ENCODE data around the gene BCKDHB.
A peak's percentile ranks its signal among the peaks of the same experiment; 100 is the strongest.

DNA sequence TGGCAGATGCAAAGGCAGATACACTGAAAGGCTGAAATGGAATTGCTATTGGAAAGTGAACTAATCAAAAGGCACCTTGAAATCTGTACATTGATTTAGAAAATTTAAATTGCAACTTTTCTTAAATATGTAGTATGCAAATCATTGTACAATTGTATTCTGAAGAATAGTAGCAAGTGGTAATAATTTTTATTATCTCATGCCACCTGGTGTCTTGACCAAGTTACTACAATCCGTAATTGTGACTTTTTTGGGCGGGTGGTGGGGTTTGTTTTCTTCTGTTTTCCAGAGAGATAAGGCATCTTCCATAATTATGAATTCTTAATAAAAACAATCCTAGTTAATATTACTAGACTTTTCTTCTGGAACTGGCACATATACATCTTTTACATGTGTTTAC is 12.5 kb upstream of the BCKDHB start:
- TF ChIP-seq IRF2 (CRISPR knock-in tag; IDR thresholded peaks at IDR 0.05; ENCODE audit: borderline replicate concordance, low read depth) (no peak), NR1H2 (CRISPR knock-in tag; IDR thresholded peaks at IDR 0.05) (no peak), JUN (CRISPR knock-in tag; IDR thresholded peaks at IDR 0.05) (no peak), MXD4 (CRISPR knock-in tag; IDR thresholded peaks at IDR 0.05; ENCODE audit: borderline replicate concordance) (no peak), ESRRA (CRISPR knock-in tag; IDR thresholded peaks at IDR 0.05; ENCODE audit: borderline replicate concordance) (no peak), CREB1 (CRISPR knock-in tag; IDR thresholded peaks at IDR 0.05) (no peak), ATF3 (CRISPR knock-in tag; conservative IDR thresholded peaks at IDR 0.05) (no peak), SP1 (CRISPR knock-in tag; conservative IDR thresholded peaks at IDR 0.05) (no peak)
- TF ChIP-seq, protein P1, sequence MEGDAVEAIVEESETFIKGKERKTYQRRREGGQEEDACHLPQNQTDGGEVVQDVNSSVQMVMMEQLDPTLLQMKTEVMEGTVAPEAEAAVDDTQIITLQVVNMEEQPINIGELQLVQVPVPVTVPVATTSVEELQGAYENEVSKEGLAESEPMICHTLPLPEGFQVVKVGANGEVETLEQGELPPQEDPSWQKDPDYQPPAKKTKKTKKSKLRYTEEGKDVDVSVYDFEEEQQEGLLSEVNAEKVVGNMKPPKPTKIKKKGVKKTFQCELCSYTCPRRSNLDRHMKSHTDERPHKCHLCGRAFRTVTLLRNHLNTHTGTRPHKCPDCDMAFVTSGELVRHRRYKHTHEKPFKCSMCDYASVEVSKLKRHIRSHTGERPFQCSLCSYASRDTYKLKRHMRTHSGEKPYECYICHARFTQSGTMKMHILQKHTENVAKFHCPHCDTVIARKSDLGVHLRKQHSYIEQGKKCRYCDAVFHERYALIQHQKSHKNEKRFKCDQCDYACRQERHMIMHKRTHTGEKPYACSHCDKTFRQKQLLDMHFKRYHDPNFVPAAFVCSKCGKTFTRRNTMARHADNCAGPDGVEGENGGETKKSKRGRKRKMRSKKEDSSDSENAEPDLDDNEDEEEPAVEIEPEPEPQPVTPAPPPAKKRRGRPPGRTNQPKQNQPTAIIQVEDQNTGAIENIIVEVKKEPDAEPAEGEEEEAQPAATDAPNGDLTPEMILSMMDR (IDR thresholded peaks at IDR 0.05), result peak; percentile 47
- TF ChIP-seq, protein P2, sequence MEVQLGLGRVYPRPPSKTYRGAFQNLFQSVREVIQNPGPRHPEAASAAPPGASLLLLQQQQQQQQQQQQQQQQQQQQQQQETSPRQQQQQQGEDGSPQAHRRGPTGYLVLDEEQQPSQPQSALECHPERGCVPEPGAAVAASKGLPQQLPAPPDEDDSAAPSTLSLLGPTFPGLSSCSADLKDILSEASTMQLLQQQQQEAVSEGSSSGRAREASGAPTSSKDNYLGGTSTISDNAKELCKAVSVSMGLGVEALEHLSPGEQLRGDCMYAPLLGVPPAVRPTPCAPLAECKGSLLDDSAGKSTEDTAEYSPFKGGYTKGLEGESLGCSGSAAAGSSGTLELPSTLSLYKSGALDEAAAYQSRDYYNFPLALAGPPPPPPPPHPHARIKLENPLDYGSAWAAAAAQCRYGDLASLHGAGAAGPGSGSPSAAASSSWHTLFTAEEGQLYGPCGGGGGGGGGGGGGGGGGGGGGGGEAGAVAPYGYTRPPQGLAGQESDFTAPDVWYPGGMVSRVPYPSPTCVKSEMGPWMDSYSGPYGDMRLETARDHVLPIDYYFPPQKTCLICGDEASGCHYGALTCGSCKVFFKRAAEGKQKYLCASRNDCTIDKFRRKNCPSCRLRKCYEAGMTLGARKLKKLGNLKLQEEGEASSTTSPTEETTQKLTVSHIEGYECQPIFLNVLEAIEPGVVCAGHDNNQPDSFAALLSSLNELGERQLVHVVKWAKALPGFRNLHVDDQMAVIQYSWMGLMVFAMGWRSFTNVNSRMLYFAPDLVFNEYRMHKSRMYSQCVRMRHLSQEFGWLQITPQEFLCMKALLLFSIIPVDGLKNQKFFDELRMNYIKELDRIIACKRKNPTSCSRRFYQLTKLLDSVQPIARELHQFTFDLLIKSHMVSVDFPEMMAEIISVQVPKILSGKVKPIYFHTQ (CRISPR knock-in tag; IDR thresholded peaks at IDR 0.05), result no peak
- TF ChIP-seq, protein P3, sequence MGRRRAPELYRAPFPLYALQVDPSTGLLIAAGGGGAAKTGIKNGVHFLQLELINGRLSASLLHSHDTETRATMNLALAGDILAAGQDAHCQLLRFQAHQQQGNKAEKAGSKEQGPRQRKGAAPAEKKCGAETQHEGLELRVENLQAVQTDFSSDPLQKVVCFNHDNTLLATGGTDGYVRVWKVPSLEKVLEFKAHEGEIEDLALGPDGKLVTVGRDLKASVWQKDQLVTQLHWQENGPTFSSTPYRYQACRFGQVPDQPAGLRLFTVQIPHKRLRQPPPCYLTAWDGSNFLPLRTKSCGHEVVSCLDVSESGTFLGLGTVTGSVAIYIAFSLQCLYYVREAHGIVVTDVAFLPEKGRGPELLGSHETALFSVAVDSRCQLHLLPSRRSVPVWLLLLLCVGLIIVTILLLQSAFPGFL (CRISPR knock-in tag; IDR thresholded peaks at IDR 0.05; ENCODE audit: borderline replicate concordance), result no peak
- TF ChIP-seq, protein P4, sequence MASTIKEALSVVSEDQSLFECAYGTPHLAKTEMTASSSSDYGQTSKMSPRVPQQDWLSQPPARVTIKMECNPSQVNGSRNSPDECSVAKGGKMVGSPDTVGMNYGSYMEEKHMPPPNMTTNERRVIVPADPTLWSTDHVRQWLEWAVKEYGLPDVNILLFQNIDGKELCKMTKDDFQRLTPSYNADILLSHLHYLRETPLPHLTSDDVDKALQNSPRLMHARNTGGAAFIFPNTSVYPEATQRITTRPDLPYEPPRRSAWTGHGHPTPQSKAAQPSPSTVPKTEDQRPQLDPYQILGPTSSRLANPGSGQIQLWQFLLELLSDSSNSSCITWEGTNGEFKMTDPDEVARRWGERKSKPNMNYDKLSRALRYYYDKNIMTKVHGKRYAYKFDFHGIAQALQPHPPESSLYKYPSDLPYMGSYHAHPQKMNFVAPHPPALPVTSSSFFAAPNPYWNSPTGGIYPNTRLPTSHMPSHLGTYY (CRISPR knock-in tag; IDR thresholded peaks at IDR 0.05), result no peak

Measured in WTC11 (cell line).